ENCODE measurements around the gene AIPL1. TPM values are rescaled to one million over a fixed set of nuclear protein-coding genes. Genes with fewer than 3 reads are reported as not detected.

AIPL1 gene
- total and polyA plus RNA-seq, 9 donors: 0.05 TPM; not detected in 8

DNA sequence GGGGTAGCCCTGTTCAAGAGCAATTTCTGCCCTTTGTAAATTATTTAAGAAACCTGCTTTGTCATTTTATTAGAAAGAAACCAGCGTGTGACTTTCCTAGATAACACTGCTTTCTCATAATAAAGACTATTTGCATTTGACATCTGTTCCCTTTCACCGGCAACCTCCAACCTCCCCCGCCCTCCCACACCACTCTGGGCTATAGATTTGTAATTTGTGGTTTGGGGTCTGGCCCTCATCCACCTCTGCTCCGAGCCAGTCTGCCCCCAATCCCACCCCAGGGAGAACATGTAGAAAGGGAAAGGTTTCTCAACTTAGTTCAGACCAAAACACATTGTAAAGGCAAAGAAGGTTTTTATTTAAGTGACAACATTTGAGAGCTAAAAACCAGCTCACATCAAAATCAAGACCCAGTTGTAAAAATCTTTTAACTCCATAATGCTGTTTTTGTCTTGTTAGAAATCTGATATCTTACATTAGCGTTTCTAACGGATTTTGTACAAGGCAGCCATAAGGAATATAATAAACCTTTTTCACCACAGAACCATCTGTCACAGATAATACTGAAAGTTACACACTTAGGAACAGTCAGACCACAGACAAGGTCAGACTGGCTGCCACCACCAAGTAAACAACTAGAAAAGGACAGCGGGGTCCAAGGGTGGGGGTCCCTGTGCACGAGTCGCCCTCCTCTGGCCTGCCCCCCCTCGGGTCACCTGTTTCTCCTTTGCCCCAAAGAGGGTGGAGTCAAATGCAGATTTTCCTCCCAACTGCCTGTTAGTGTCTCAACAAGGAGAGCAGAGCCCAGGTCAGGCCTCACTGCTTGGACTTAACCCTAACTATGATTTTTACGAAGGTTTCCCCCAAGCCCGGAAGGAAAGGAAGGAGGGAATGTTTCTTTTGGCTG, 16.3 kb upstream of the AIPL1 start:
- WGBS (ENCODE audit: insufficient coverage): 50% methylated on average over 4 of the region's 12 CpGs
- no peak overlapping the region for H3K4me3 ChIP-seq (ENCODE audit: low read length)
- no peak for DNase-seq
- no peaks in the 10 kb centered on the region for H3K9me3 ChIP-seq (replicated peaks; ENCODE audit: control insufficient read depth, low read depth, low read length)
- H3K4me1 ChIP-seq (ENCODE audit: control insufficient read depth, insufficient read depth, low read length): peaks cover 25% of the 10 kb centered on the region
- no peak overlapping the region for H3K27ac ChIP-seq (ENCODE audit: low read length)
- peaks cover 24% of the 10 kb centered on the region for H3K36me3 ChIP-seq (ENCODE audit: control insufficient read depth, insufficient read depth, low read length)
- peaks cover 6% of the 10 kb centered on the region for H3K27me3 ChIP-seq (ENCODE audit: control insufficient read depth, insufficient read depth, low read length)

GRCh38 chr17:6449307-6449706, 14.4 kb upstream of the AIPL1 start:
- Histone ChIP-seq H3K36me3 (ENCODE audit: control insufficient read depth, insufficient read depth, low read length) (peaks cover 27% of the 10 kb centered on the region), H3K4me1 (ENCODE audit: control insufficient read depth, insufficient read depth, low read length) (peaks cover 27% of the 10 kb centered on the region), H3K4me3 (ENCODE audit: low read length) (no peak overlapping the region), H3K27me3 (ENCODE audit: control insufficient read depth, insufficient read depth, low read length) (no peaks in the 10 kb centered on the region), H3K27ac (ENCODE audit: low read length) (no peak overlapping the region), H3K9me3 (replicated peaks; ENCODE audit: control insufficient read depth, low read depth, low read length) (no peaks in the 10 kb centered on the region)
- no peak for DNase-seq
- WGBS (ENCODE audit: insufficient coverage): 96% methylated on average over 4 of the region's 6 CpGs

DNA sequence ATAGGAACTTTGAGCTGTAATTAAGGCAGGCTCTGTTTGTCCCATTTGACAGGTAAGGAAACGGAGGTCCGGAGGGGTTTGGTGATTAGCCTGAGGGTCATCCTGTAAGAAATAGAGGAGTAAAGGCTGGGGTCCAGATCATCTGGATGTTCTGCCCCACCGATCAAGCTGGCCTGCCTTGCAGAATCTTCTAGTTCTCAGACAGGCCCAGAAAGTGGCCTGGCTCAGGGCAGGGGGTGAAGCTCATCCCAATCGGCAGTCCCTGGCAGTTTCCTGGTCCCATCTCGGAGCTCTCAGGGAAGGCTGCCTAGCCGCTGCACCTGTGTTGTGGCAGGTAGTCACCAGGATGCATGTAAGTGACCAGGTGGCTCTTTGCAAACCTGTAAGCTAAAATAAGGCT, 13.6 kb upstream of the AIPL1 start:
- Histone ChIP-seq H3K9me3 (replicated peaks; ENCODE audit: control insufficient read depth, low read depth, low read length) (no peaks in the 10 kb centered on the region), H3K4me3 (ENCODE audit: low read length) (no peak overlapping the region), H3K4me1 (ENCODE audit: control insufficient read depth, insufficient read depth, low read length) (peaks cover 30% of the 10 kb centered on the region), H3K27me3 (ENCODE audit: control insufficient read depth, insufficient read depth, low read length) (no peaks in the 10 kb centered on the region), H3K27ac (ENCODE audit: low read length) (no peak overlapping the region), H3K36me3 (ENCODE audit: control insufficient read depth, insufficient read depth, low read length) (peaks cover 27% of the 10 kb centered on the region)
- WGBS (ENCODE audit: insufficient coverage): 97% methylated on average over 6 of the region's 6 CpGs
- no peak for DNase-seq

GRCh38 chr17:6446516-6447100, 11.7 kb upstream of the AIPL1 start:
- Histone ChIP-seq H3K4me3 (ENCODE audit: low read length) (no peak overlapping the region), H3K9me3 (replicated peaks; ENCODE audit: control insufficient read depth, low read depth, low read length) (no peaks in the 10 kb centered on the region), H3K36me3 (ENCODE audit: control insufficient read depth, insufficient read depth, low read length) (peaks cover 27% of the 10 kb centered on the region), H3K27ac (ENCODE audit: low read length) (no peak overlapping the region), H3K4me1 (ENCODE audit: control insufficient read depth, insufficient read depth, low read length) (peaks cover 33% of the 10 kb centered on the region), H3K27me3 (ENCODE audit: control insufficient read depth, insufficient read depth, low read length) (no peaks in the 10 kb centered on the region)
- 91% methylated on average over 8 of the region's 9 CpGs for WGBS (ENCODE audit: insufficient coverage)
- DNase-seq: no peak

- Histone ChIP-seq H3K36me3 (ENCODE audit: control insufficient read depth, insufficient read depth, low read length) (peaks cover 22% of the 10 kb centered on the region), H3K4me1 (ENCODE audit: control insufficient read depth, insufficient read depth, low read length) (peaks cover 21% of the 10 kb centered on the region), H3K9me3 (replicated peaks; ENCODE audit: control insufficient read depth, low read depth, low read length) (no peaks in the 10 kb centered on the region), H3K27me3 (ENCODE audit: control insufficient read depth, insufficient read depth, low read length) (peaks cover 2% of the 10 kb centered on the region), H3K4me3 (ENCODE audit: low read length) (peak overlapping the region; percentile 59), H3K27ac (ENCODE audit: low read length) (peak overlapping the region; percentile 51)
- no peak for DNase-seq
- 15% methylated on average over 28 of the region's 36 CpGs for WGBS (ENCODE audit: insufficient coverage)
Observed at GRCh38 chr17:6444571-6445335, 9.8 kb upstream of the AIPL1 start.

DNA sequence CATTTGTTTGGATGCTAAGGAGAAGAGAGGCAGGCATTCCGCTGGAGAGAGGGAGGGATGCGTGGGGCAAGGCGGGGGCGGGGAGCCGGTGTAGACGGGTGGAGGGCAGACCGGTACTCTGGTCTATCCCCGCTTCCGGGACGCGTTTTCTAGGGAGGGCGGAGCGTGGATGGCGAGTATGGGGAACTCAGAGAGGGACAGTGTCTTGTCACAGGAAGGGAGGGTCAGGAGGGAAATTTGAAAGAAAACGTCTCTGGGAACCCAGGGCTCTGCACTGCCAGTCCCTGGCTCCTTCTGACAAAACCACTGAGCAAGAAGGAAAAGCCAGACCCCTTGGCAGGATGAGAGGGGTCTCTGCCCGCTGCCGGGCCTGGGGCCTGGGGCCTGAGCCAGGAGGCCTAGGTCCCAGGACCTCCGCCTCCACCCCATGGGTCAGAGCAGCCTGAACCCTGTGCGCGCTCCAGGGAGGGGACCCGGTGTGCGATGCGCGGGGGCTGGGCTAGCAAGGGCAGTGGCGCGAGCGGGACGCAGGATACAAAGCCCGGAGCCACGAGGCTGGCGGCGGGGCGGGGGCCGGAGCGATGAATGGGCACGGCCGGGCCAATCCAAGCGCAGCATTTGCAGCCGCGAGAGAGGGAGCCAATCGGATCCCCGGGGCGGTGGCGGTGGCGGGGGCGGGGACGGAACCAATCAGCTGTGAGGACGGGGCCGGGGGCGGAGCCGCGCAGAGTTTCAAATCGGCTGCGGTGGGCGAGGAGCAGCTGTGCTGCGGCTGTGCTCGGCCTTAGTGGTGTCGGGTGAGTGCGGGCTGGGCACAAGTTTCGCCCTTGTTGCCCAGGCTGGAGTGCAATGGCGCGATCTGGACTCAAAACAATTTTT, 9.0 kb upstream of the AIPL1 start, which contains the start of gene PIMREG:
TSS of gene PIMREG (plus strand) at position 764 of the 879 bp plus-strand sequence. CDS start 656 bp downstream, outside the sequence.
- Histone ChIP-seq H3K4me1 (ENCODE audit: control insufficient read depth, insufficient read depth, low read length) (peaks cover 21% of the 10 kb centered on the region), H3K36me3 (ENCODE audit: control insufficient read depth, insufficient read depth, low read length) (peaks cover 14% of the 10 kb centered on the region), H3K27me3 (ENCODE audit: control insufficient read depth, insufficient read depth, low read length) (peaks cover 2% of the 10 kb centered on the region), H3K9me3 (replicated peaks; ENCODE audit: control insufficient read depth, low read depth, low read length) (no peaks in the 10 kb centered on the region), H3K4me3 (ENCODE audit: low read length) (peak within 1 kb of the TSS; percentile 71), H3K27ac (ENCODE audit: low read length) (peak within 1 kb of the TSS; percentile 95)
- WGBS (ENCODE audit: insufficient coverage): 0% methylated on average over 62 of the region's 62 CpGs
- DNase-seq: peak; percentile 97

DNA sequence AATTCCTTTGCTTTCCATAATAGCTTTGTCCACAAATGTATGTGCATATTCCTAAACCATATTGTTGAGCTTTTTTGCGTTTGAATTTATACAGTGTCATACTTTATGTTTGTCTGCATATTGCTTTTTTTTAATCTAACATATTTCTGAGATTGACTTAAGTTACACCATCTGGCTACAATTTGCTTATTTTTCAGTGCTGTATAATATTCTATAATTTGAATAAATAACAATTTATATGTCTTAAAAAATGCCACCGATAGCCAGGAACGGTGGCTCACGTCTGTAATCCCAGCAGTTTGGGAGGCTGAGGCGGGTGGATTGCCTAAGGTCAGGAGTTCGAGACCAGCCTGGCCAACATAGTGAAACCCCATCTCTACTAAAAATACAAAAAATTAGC, 7.9 kb upstream of the AIPL1 start:
- Histone ChIP-seq H3K9me3 (replicated peaks; ENCODE audit: control insufficient read depth, low read depth, low read length) (no peaks in the 10 kb centered on the region), H3K4me1 (ENCODE audit: control insufficient read depth, insufficient read depth, low read length) (peaks cover 21% of the 10 kb centered on the region), H3K4me3 (ENCODE audit: low read length) (no peak overlapping the region), H3K27ac (ENCODE audit: low read length) (no peak overlapping the region), H3K36me3 (ENCODE audit: control insufficient read depth, insufficient read depth, low read length) (peaks cover 10% of the 10 kb centered on the region), H3K27me3 (ENCODE audit: control insufficient read depth, insufficient read depth, low read length) (peaks cover 2% of the 10 kb centered on the region)
- WGBS (ENCODE audit: insufficient coverage): no CpG with 5 or more reads among the region's 6 CpGs
- DNase-seq: no peak

DNA sequence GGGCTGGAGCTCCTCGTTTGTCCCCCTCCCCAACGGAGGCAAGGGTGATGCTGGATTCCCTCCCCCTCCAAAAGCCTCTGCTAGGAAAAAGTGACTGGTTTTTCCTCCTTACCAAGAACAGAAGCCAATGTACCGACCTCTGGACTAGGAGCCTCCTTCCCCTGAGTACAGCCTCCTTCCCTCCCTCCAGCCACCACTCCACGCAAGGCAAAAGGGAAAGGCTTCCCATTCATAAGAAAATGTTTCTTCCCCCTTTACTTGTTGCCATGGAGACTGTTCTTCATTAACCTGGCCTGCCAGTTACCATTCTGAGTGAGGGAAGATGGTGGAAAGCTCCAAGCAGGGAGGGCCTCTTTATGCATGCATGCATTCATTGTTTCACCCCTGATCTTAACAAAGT, 5.0 kb upstream of the AIPL1 start:
- DNase-seq: no peak
- WGBS (ENCODE audit: insufficient coverage): 27% methylated on average over 2 of the region's 4 CpGs
- H3K27me3 ChIP-seq (ENCODE audit: control insufficient read depth, insufficient read depth, low read length): peaks cover 12% of the 10 kb centered on the region
- peaks cover 14% of the 10 kb centered on the region for H3K4me1 ChIP-seq (ENCODE audit: control insufficient read depth, insufficient read depth, low read length)
- H3K9me3 ChIP-seq (replicated peaks; ENCODE audit: control insufficient read depth, low read depth, low read length): no peaks in the 10 kb centered on the region
- no peak overlapping the region for H3K4me3 ChIP-seq (ENCODE audit: low read length)
- no peaks in the 10 kb centered on the region for H3K36me3 ChIP-seq (ENCODE audit: control insufficient read depth, insufficient read depth, low read length)
- H3K27ac ChIP-seq (ENCODE audit: low read length): no peak overlapping the region

DNA sequence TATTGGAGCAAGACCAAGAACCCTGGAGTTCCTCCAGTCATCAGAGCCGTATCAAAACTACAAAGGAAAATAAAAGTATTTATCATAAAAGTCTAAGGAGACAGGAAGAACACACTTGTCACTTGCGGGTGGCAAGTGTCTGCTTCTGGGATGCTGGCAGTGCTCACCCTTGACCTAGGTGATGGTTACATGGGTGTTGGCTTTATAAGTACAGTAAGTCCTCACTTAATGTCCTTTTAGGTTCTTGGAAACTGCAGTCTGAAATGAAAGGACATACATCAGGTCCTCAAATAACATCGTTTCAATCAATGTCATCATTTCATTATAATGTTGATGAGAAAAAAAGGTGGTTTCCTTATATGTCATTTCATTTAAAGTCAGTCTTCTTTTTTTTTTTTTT, 3.0 kb upstream of the AIPL1 start:
- no CpG with 5 or more reads among the region's 3 CpGs for WGBS (ENCODE audit: insufficient coverage)
- DNase-seq: no peak
- H3K27me3 ChIP-seq (ENCODE audit: control insufficient read depth, insufficient read depth, low read length): peaks cover 12% of the 10 kb centered on the region
- no peaks in the 10 kb centered on the region for H3K9me3 ChIP-seq (replicated peaks; ENCODE audit: control insufficient read depth, low read depth, low read length)
- H3K36me3 ChIP-seq (ENCODE audit: control insufficient read depth, insufficient read depth, low read length): no peaks in the 10 kb centered on the region
- no peak overlapping the region for H3K4me3 ChIP-seq (ENCODE audit: low read length)
- no peaks in the 10 kb centered on the region for H3K4me1 ChIP-seq (ENCODE audit: control insufficient read depth, insufficient read depth, low read length)
- H3K27ac ChIP-seq (ENCODE audit: low read length): no peak overlapping the region

Data from muscle of leg (tissue), 11 donors.